WERI-Rb-1 (cell line): ENCODE results near the gene PRRC2A.

Experiments used
- DNase-seq: peaks from one replicate; pipeline ENCODE4 v3.0.0-alpha.2; 2020
- H3K27ac ChIP-seq: fragments of 250-450 bp; sonication (Bioruptor Pico); 2 replicates; pipeline ENCODE4 v1.5.1; 2020; ENCODE audit warnings: mild to moderate bottlenecking, moderate library complexity
- H3K27me3 ChIP-seq: fragments of 250-450 bp; sonication (Bioruptor Pico); 2 replicates; pipeline ENCODE4 v1.5.1; 2021; ENCODE audit warnings: mild to moderate bottlenecking, low read depth, moderate library complexity; ENCODE audit not compliant: insufficient read depth, severe bottlenecking
- H3K36me3 ChIP-seq: fragments of 250-450 bp; sonication (Bioruptor Pico); 2 replicates; pipeline ENCODE4 v1.5.1; 2020; ENCODE audit warnings: mild to moderate bottlenecking, moderate library complexity
- H3K4me3 ChIP-seq: 2 replicates; pipeline ENCODE4 v1.5.1; 2011; ENCODE audit warnings: low read depth, mild to moderate bottlenecking, control low read depth, low read length
- H3K9me3 ChIP-seq: fragments of 250-450 bp; sonication (Bioruptor Pico); 2 replicates; pipeline ENCODE4 v1.5.1; 2021; ENCODE audit warnings: mild to moderate bottlenecking, moderate library complexity; ENCODE audit not compliant: severe bottlenecking
- CTCF ChIP-seq: IDR thresholded peaks from 2 replicates; pipeline ENCODE4 v1.5.1; 2011; ENCODE audit warnings: low read depth, mild to moderate bottlenecking, control low read depth, inconsistent platforms, low read length

Gene PRRC2A

GRCh38 chr6:31582230-31582643 lies 38.3 kb upstream of the PRRC2A start, which contains the start of gene LTB:
TSS of gene LTB (minus strand) at chr6:31582424. CDS start at chr6:31582417, 7 bp downstream.
- H3K4me3 ChIP-seq = peak within 1 kb of the TSS; percentile 76
- TF ChIP-seq CTCF = no peak
- no peak within 1 kb of the TSS; the same call in 1 of the 2 replicates for H3K27ac ChIP-seq
- no peaks in the 10 kb centered on the region for H3K27me3 ChIP-seq
- no peaks in the 10 kb centered on the region for H3K36me3 ChIP-seq
- H3K9me3 ChIP-seq = no peaks in the 10 kb centered on the region
- no peak for DNase-seq

GRCh38 chr6:31585491-31585890 lies 35.0 kb upstream of the PRRC2A start:
- H3K4me3 ChIP-seq = no peak overlapping the region
- no peaks in the 10 kb centered on the region for H3K36me3 ChIP-seq
- H3K27me3 ChIP-seq = no peaks in the 10 kb centered on the region
- H3K27ac ChIP-seq = no peak overlapping the region
- peak; percentile 88 for TF ChIP-seq CTCF
- no peaks in the 10 kb centered on the region for H3K9me3 ChIP-seq
- peak; percentile 52 for DNase-seq

- no peak for DNase-seq
- no peak within 1 kb of the TSS for H3K4me3 ChIP-seq
- no peaks in the 10 kb centered on the region for H3K27me3 ChIP-seq
- no peak within 1 kb of the TSS for H3K27ac ChIP-seq
- no peaks in the 10 kb centered on the region for H3K36me3 ChIP-seq
- no peaks in the 10 kb centered on the region for H3K9me3 ChIP-seq
- no peak for TF ChIP-seq CTCF
Measured at GRCh38 chr6:31586008-31586407, 34.5 kb upstream of the PRRC2A start, which contains the start of gene LST1. TSS of gene LST1 (plus strand) at chr6:31586277. CDS start at chr6:31587300, 1,023 bp downstream.

GRCh38 chr6:31586599-31587281 lies 33.8 kb upstream of the PRRC2A start:
- Histone ChIP-seq H3K4me3 (no peak overlapping the region), H3K27ac (no peak overlapping the region), H3K9me3 (no peaks in the 10 kb centered on the region), H3K36me3 (no peaks in the 10 kb centered on the region), H3K27me3 (no peaks in the 10 kb centered on the region)
- TF ChIP-seq CTCF = no peak
- no peak for DNase-seq

GRCh38 chr6:31587791-31588777 lies 32.4 kb upstream of the PRRC2A start:
- H3K4me3 ChIP-seq = no peak overlapping the region

More at GRCh38 chr6:31587791-31588777, 32.4 kb upstream of the PRRC2A start:
- Histone ChIP-seq H3K36me3 (no peaks in the 10 kb centered on the region), H3K27ac (no peak overlapping the region), H3K9me3 (no peaks in the 10 kb centered on the region), H3K27me3 (no peaks in the 10 kb centered on the region)
- TF ChIP-seq CTCF = no peak
- no peak for DNase-seq
